Daoy (cell line): ENCODE data around the gene SERPINB7. TPM values are rescaled to one million over a fixed set of nuclear protein-coding genes. Genes with fewer than 3 reads are reported as not detected.
"Not testable (repeated sequence)": the region's sequence is repeated elsewhere in the genome, so short reads cannot be mapped to it uniquely, and the experiment has no call there.

Source experiments
- DNase-seq: peaks from one replicate; pipeline ENCODE4 v3.0.0-alpha.2; 2015; ENCODE audit warnings: low read depth
- total RNA-seq: library from RNA; depleted of rRNA; stranded (reverse); fragments of >200 nt; shearing (Covaris generic); gene quantifications from 2 replicates; pipeline ENCODE4 v1.2.3, GENCODE V29; 2014; rRNA removed

SERPINB7 gene
- 1.4 and 1.7 TPM in 2 replicates for total RNA-seq

DNA sequence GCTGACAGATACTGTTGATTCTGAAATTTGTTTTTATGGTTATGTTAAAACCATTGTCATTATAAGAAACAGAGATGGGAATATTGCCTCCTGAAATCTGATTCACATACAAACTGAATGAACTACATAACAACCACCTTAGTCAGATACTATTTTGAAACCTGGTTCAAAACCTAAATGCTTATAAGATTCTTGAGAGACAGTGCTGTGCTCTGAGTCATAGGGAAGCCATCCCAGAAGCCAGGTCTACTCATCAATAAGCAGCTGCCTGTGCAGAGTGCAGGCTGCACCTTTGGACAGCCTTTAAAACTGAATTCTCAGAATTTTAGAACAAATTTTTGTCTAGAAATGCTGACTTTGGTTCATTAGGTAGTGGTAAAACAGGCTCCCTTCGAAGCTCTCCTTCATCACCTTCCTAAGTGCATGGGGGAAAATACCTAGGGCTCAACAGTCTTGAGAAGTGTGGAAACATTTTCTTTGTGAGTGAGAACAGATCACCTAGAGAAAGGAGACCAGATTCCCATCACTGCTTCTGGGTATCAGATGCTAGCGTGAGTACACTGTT is at the start of gene SERPINB7:
Gene SERPINB7, plus strand, starts transcription at position 253 of the 565 bp plus-strand sequence. CDS start 6,955 bp downstream, outside the sequence.
- peak; percentile 38 for DNase-seq

- no peak for DNase-seq
Observed at GRCh38 chr18:63725682-63726480, 49.3 kb upstream of the SERPINB7 start.

DNA sequence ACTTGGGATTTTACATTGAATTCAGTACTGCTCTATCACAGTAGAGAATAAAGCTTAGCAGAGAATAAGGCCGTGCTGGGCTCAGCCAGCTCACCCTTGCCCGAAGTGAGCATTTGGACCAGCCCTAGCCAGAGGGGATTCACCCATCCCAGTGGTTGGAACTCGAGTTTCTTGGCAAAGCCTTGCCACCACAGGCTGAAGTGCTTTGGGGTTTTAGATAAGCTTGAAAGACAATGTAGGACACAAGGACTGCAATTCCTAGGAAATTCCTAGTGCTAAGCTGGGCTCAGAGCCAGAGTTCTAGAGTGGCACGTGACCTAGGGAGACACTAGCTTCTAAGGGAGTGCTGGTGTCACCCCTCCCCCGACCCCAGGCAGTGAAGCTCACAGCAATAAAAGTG is 44.4 kb upstream of the SERPINB7 start:
- DNase-seq, result no peak

GRCh38 chr18:63731215-63731614 is 44.0 kb upstream of the SERPINB7 start:
- DNase-seq, result no peak

DNA sequence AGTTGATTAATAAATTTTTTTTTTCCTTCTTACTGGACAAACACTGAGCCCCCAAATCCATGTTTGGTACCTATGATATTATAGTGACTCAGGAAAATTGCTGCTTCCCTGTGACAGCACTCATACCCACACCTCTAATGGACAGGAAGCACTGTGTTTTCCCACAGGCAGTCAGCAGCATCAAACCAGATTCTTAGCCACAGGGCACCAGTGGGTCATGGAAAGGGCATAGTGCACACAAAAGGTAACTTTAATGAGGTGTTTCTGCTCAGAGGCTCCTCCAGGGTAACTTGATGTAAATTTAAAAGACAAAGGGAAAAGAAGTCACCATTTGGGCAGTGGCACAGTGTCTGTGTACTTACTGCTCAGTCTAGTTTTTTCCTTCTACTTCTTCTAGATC is 38.3 kb upstream of the SERPINB7 start:
- DNase-seq, result peak; percentile 20

DNA sequence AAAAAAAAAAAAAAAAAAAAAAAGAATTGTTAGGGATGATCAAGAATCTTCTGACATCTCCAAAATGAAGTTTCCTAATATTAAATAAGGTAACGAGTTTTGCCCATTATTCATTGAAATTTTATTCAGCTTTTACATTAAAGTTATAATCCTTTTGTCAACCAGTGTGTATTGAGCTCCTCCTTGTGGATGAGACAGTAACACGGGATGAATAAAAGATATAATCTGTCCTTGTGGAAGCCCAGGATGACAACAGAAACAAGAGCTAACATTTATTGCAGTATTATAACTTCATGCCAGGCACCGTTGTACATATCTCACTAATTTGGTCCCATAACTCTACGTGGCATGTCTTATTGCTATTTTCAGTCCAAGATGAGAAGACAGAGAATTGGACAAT is 33.4 kb upstream of the SERPINB7 start:
- DNase-seq, result no peak

DNA sequence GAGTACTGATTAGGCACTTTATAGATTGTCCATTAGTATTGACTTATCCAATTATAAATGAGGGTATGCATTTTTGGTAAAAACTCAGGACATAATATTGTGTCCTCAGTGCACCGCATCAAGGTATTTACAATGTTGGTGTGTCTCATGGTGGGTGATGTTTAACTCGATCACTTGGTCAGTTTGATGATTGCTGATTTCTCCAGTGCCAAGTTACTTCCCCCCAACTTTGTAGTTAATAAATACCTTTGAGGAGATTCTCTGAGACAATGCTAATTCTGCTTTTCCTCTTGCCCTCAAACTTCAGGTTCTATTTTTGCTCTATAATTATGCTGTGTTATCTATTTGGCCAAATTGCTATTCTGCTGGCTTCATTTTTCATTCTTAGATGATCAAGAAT is 28.2 kb upstream of the SERPINB7 start:
- DNase-seq, result no peak

DNA sequence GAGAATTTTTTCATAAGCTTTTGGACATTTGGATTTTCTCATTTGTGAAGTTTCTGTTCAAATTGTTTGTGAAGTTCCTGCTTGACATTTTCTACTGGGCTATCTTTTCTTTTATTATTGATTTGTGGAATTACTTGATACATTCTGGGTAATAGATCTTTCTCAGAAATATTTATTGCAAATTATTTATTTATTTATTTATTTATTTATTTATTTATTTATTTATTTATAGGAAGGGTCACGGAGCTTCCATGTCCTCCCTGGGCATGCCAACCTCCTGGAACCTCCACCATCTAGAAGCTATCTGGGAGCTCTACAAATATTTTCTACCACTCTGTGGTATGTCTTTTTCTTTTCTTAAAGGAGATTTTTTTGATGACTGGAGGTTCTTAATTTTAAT is 25.7 kb upstream of the SERPINB7 start:
- DNase-seq, result no peak

DNA sequence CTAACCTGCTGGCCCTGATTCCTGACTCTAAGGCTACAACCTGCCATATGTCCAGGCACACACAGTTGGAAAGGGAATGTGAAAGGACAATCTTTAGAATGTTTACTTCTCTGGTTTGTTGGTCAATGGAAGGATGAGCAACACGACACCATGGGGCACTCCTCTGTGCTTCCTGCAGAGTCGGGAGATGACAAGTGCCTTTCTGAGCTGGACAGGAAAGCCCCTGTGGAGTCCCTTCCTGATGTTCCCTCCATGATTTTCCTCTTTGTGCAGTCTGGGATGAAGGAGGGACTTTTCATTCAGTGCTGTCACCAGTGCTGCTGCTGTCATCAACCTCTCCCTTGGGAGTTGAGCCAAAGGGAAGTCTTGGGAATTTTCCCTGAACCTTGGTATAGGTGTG is 22.6 kb upstream of the SERPINB7 start:
- DNase-seq, result no peak

GRCh38 chr18:63753676-63754075 is 21.5 kb upstream of the SERPINB7 start:
- DNase-seq, result no peak

DNA sequence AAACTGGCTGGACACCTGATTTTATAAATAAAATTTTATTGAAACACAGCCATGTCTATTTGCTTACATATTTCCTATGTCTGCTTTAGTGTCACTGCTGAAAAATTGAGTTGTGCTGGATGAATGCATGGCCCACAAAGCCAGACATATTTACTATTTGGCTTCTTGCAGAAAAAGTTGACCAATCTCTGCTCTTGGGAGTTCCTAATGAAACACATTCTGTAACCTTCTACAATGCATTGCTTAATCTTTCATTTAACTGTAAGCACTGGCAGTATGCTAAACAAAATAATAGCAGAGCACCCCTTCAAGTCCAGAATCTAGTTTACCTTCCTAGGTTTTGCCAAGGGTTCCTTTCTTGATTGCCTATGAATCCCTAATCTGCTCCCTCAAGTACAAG is 17.7 kb upstream of the SERPINB7 start:
- DNase-seq, result no peak

DNA sequence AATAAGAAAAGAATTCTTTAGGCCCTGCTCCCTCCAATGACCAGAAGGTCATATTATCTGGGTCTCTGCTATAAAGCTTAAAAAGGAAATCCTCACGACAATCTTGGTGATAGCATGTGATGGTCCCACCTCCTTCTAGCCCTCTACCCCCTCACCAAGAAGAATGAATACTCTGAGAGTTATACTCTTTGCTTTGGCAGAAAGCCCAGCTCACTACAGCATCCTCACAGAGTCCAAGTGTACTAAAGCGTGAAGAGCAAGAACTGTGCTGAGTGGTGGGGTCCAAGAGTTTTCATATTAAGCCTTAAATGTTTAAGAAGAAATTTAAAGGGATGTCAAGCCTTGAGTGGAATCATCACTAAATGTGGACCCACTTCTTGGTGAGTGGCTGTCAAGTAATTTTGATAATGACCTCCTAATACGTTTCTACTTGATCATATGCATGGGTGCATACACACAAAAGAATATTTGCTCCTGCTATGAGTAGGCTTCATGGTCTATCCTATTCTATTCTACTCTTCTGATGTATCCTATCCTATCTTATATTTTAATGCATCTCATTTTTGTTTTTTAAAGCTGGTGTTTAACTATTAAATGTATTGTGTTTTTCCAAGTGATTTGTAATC is 16.5 kb upstream of the SERPINB7 start:
- DNase-seq, result no peak

DNA sequence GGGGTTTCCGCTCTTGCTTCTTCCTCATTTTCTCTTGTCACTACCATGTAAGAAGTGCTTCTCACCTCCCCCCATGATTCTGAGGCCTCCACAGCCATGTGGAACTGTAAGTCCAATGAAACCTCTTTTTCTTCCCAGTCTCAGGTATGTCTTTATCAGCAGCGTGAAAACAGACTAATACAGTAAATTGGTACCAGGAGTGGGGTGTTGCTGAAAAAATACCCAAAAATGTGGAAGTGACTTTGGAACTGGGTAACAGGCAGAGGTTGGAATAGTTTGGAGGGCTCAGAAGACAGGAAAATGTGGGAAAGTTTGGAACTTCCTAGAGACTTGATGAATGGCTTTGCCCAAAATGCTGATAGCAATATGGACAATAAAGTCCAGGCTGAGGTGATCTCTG is 15.4 kb upstream of the SERPINB7 start:
- not testable (repeated sequence) for DNase-seq

- no peak for DNase-seq
Observed at GRCh38 chr18:63762518-63762917, 12.7 kb upstream of the SERPINB7 start.

GRCh38 chr18:63763831-63764600 is 11.2 kb upstream of the SERPINB7 start:
- DNase-seq, result no peak

GRCh38 chr18:63765837-63766236 is 9.4 kb upstream of the SERPINB7 start:
- no peak for DNase-seq

- no peak for DNase-seq
Observed at GRCh38 chr18:63773551-63773950, 1.7 kb upstream of the SERPINB7 start.

- no peak for DNase-seq
Observed at GRCh38 chr18:63774511-63774910, 707 bp upstream of the SERPINB7 start.

GRCh38 chr18:63779386-63779785 is 4.2 kb downstream of the SERPINB7 start:
- DNase-seq, result no peak

DNA sequence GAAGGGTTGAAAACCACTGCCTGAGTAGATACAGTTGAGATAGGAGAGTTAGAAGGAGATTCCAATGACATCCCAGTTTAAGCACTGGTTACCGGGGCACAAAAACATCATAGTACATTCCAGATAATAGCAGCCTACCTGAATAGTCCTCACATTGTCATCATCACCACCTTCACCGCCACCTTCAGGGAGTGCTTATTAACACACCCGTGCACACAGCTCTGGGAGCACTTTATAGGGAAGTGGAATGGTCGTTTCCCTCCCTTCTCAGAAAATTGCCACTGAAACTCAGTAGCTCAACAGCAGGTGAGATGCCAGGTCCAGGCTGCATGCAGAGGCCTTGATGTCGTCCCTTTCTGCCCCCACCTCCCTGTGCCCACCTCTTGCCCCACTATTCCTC is 8.2 kb downstream of the SERPINB7 start:
- no peak for DNase-seq

- no peak for DNase-seq
Observed at GRCh38 chr18:63784787-63785452, 9.7 kb downstream of the SERPINB7 start.

- no peak for DNase-seq
Observed at GRCh38 chr18:63787673-63788072, 12.5 kb downstream of the SERPINB7 start.
